ENCODE data around the gene SZT2. TPM values are rescaled to one million over a fixed set of nuclear protein-coding genes. Genes with fewer than 3 reads are reported as not detected.
"Not testable (repeated sequence)": the region's sequence is repeated elsewhere in the genome, so short reads cannot be mapped to it uniquely, and the experiment has no call there.

Gene SZT2
- total RNA-seq, 1 donor from 2014 or later: 22.0 TPM

GRCh38 chr1:43499898-43500297 lies 110.2 kb downstream of the SZT2 start:
- no peak for ATAC-seq

- not testable (repeated sequence) for ATAC-seq
These were observed 112.1 kb downstream of the SZT2 start for GRCh38 chr1:43501806-43502205.

- ATAC-seq: no peak
These were observed 113.8 kb downstream of the SZT2 start for GRCh38 chr1:43503534-43503933.

Other genes starting within 250 kb of the SZT2 start
- 48.7 TPM for gene EBNA1BP2, start 217.6 kb upstream of the SZT2 start, total RNA-seq
- 0.12 TPM for gene CFAP57, start 217.6 kb upstream of the SZT2 start, total RNA-seq
- gene TMEM125, start 119.9 kb upstream of the SZT2 start, total RNA-seq: 10.8 TPM
- 15.2 TPM for gene C1orf210, start 104.3 kb upstream of the SZT2 start, total RNA-seq
- 4.1 TPM for gene TIE1, start 88.9 kb upstream of the SZT2 start, total RNA-seq
- gene MPL, start 52.1 kb upstream of the SZT2 start, total RNA-seq: 0.48 TPM
- gene CDC20, start 30.9 kb upstream of the SZT2 start, total RNA-seq: 76.2 TPM
- gene ELOVL1, start 21.9 kb upstream of the SZT2 start, total RNA-seq: 172 TPM
- gene MED8, start 99 bp upstream of the SZT2 start, total RNA-seq: 46.0 TPM
- 8.6 TPM for gene HYI, start 64.0 kb downstream of the SZT2 start, total RNA-seq
- 285 TPM for gene PTPRF, start 141.0 kb downstream of the SZT2 start, total RNA-seq